ENCODE data around the gene CYBC1. TPM values are rescaled to one million over a fixed set of nuclear protein-coding genes. Genes with fewer than 3 reads are reported as not detected.

The CYBC1 gene
- 123 and 130 TPM in 2 replicates for total RNA-seq

GRCh38 chr17:82450357-82451106 is at the start of gene CYBC1:
Gene CYBC1, minus strand, starts transcription at chr17:82450752. Its CDS starts 1,498 bp downstream, at chr17:82449254.

GRCh38 chr17:82458179-82458884 is 7.8 kb upstream of the CYBC1 start, which contains the start of gene NARF:
Gene NARF, plus strand, starts transcription at chr17:82458741. Its CDS starts 63 bp downstream, at chr17:82458804.

GRCh38 chr17:82418001-82418986 is 32.3 kb downstream of the CYBC1 start, which contains the start of the genes HEXD and OGFOD3:
Gene HEXD, plus strand, starts transcription at chr17:82418347. Its CDS starts 1,453 bp downstream, at chr17:82419800.
Gene OGFOD3, minus strand, starts transcription at chr17:82418586. Its CDS starts 101 bp downstream, at chr17:82418485.

Other genes starting within 250 kb of the CYBC1 start
- 6.9 and 7.6 TPM in 2 replicates for gene CCDC57, start 237.9 kb downstream of the CYBC1 start, total RNA-seq
- gene SLC16A3, start 221.7 kb downstream of the CYBC1 start, total RNA-seq = 379 and 439 TPM in 2 replicates
- gene CSNK1D, start 177.1 kb downstream of the CYBC1 start, total RNA-seq = 61.3 and 74.7 TPM in 2 replicates
- 0.53 TPM in 1 of 2 replicates, not detected in the other for gene CD7, start 133.1 kb downstream of the CYBC1 start, total RNA-seq
- gene SECTM1, start 117.0 kb downstream of the CYBC1 start, total RNA-seq = 6.3 and 12.2 TPM in 2 replicates
- 2.0 TPM in 1 of 2 replicates, not detected in the other for gene TEX19, start 91.5 kb downstream of the CYBC1 start, total RNA-seq
- not detected in 2 replicates for gene UTS2R, start 79.0 kb downstream of the CYBC1 start, total RNA-seq
- 3.0 and 11.5 TPM in 2 replicates for gene HEXD, start 32.4 kb downstream of the CYBC1 start, total RNA-seq
- gene OGFOD3, start 32.2 kb downstream of the CYBC1 start, total RNA-seq = 26.8 and 34.7 TPM in 2 replicates
- gene NARF, start 8.0 kb upstream of the CYBC1 start, total RNA-seq = 25.4 and 50.3 TPM in 2 replicates
- 25.7 and 30.1 TPM in 2 replicates for gene FOXK2, start 69.0 kb upstream of the CYBC1 start, total RNA-seq
- 55.9 and 59.0 TPM in 2 replicates for gene WDR45B, start 197.7 kb upstream of the CYBC1 start, total RNA-seq
- 4.0 and 9.7 TPM in 2 replicates for gene RAB40B, start 247.9 kb upstream of the CYBC1 start, total RNA-seq

All from myometrial cell (primary cell).